Measurements from ENCODE around the gene KRTAP20-2. TPM values are rescaled to one million over a fixed set of nuclear protein-coding genes. Genes with fewer than 3 reads are reported as not detected.

Gene KRTAP20-2
- total and polyA plus RNA-seq, 10 of the 15 experiments (the other 5 are each of a cell fraction or from before 2014, with no cell fraction given) = not detected

- in situ Hi-C loops (cut with MboI) (no loop called here), intact Hi-C loops (cut with micrococcal nuclease; ENCODE audit: unreplicated experiment) (no loop called here)
- SMC1A ChIA-PET (ENCODE audit: uncharacterized antibody, unreplicated experiment) = interaction anchor here (0.9 to 1.3 kb wide), 2 partner anchors 13 to 130 kb away, joined by 3 to 4 read pairs; no protein-coding TSS in a partner anchor
- TF ChIP-seq SP1 (IDR thresholded peaks at IDR 0.05; ENCODE audit: low read depth, low read length) (no peak), TCF3 (IDR thresholded peaks at IDR 0.05; ENCODE audit: borderline replicate concordance, insufficient read depth, low read depth, low read length) (no peak), ATF7 (IDR thresholded peaks at IDR 0.05; ENCODE audit: low read depth) (no peak), ETV6 (conservative IDR thresholded peaks at IDR 0.05 in 1 of 2, IDR thresholded peaks at IDR 0.05 in 1 of 2; ENCODE audit: borderline replicate concordance in 1 of 2, low read depth in 1 of 2) (no peak), RCOR1 (conservative IDR thresholded peaks at IDR 0.05; ENCODE audit: low read depth, low read length) (no peak), RELA (IDR thresholded peaks at IDR 0.05; ENCODE audit: borderline replicate concordance, partially characterized antibody) (no peak)
- H3K36me3 ChIP-seq (ENCODE audit: control insufficient read depth in 2 of 2, insufficient read depth in 2 of 2, low read length in 1 of 2) = no peaks in the 10 kb centered on the region
- RAD21 ChIA-PET (ENCODE audit: unreplicated experiment) = no interaction called here
- no peak within 1 kb of the TSS for H2AFZ ChIP-seq (ENCODE audit: control insufficient read depth, low read depth, low read length)
- POLR2A ChIA-PET = no interaction called here
- H4K20me1 ChIP-seq (ENCODE audit: control insufficient read depth, insufficient read depth) = no peaks in the 10 kb centered on the region
- H3K27me3 ChIP-seq (replicated peaks in 1 of 2; ENCODE audit: control insufficient read depth in 2 of 2, insufficient read depth in 2 of 2, low read length in 1 of 2) = no peaks in the 10 kb centered on the region
- H3K9ac ChIP-seq (ENCODE audit: control insufficient read depth, insufficient read depth, low read length) = no peak within 1 kb of the TSS
- FAIRE-seq (no peak), ATAC-seq (no peak), DNase-seq (ENCODE audit: low read depth, low spot score) (no peak)
- CTCF ChIA-PET = no interaction called here
- H3K4me1 ChIP-seq (ENCODE audit: control insufficient read depth, insufficient read depth, low read length) = no peaks in the 10 kb centered on the region
- H3K4me3 ChIP-seq = no peak within 1 kb of the TSS
- H3K9me3 ChIP-seq (replicated peaks; ENCODE audit: control insufficient read depth, insufficient read depth, low read length) = no peaks in the 10 kb centered on the region
- no peak within 1 kb of the TSS for H3K27ac ChIP-seq (ENCODE audit: control insufficient read depth, insufficient read depth)
- H3K4me2 ChIP-seq (ENCODE audit: control insufficient read depth, insufficient read depth) = no peak within 1 kb of the TSS
- no peaks in the 10 kb centered on the region for H3K79me2 ChIP-seq (ENCODE audit: control insufficient read depth, insufficient read depth, low read length)
- no TSS peak for BruUV-seq (replicated peaks)
These were observed 44.7 kb upstream of the KRTAP20-2 start, which contains the start of gene KRTAP22-2 for GRCh38 chr21:30590297-30590696. TSS of gene KRTAP22-2 (minus strand) at chr21:30590397.

GRCh38 chr21:30592140-30592539 is 42.9 kb upstream of the KRTAP20-2 start, which contains the start of gene KRTAP6-3:
TSS of gene KRTAP6-3 (plus strand) at chr21:30592440. CDS start at chr21:30592446, 6 bp downstream.
- no peak within 1 kb of the TSS for H3K9ac ChIP-seq (ENCODE audit: control insufficient read depth, insufficient read depth, low read length)
- TF ChIP-seq, protein P1, sequence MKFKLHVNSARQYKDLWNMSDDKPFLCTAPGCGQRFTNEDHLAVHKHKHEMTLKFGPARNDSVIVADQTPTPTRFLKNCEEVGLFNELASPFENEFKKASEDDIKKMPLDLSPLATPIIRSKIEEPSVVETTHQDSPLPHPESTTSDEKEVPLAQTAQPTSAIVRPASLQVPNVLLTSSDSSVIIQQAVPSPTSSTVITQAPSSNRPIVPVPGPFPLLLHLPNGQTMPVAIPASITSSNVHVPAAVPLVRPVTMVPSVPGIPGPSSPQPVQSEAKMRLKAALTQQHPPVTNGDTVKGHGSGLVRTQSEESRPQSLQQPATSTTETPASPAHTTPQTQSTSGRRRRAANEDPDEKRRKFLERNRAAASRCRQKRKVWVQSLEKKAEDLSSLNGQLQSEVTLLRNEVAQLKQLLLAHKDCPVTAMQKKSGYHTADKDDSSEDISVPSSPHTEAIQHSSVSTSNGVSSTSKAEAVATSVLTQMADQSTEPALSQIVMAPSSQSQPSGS (IDR thresholded peaks at IDR 0.05; ENCODE audit: low read length) = no peak
- TF ChIP-seq SIN3A (IDR thresholded peaks at IDR 0.05; ENCODE audit: low read depth, low read length) (no peak), TCF7 (IDR thresholded peaks at IDR 0.05; ENCODE audit: borderline replicate concordance) (no peak), YY1 (IDR thresholded peaks at IDR 0.05; ENCODE audit: low read depth, low read length) (no peak), ZBTB40 (IDR thresholded peaks at IDR 0.05; ENCODE audit: borderline replicate concordance) (no peak), TAF1 (IDR thresholded peaks at IDR 0.05; ENCODE audit: borderline replicate concordance, low read depth, low read length) (no peak)
- BruUV-seq (replicated peaks) = no TSS peak
- ChIA-PET RAD21 (ENCODE audit: unreplicated experiment) (no interaction called here), POLR2A (no interaction called here), SMC1A (ENCODE audit: uncharacterized antibody, unreplicated experiment) (no interaction called here), CTCF (no interaction called here)
- no peaks in the 10 kb centered on the region for H3K27me3 ChIP-seq (replicated peaks in 1 of 2; ENCODE audit: control insufficient read depth in 2 of 2, insufficient read depth in 2 of 2, low read length in 1 of 2)
- 20% methylated on average over 4 of the region's 4 CpGs for WGBS (ENCODE audit: insufficient coverage, insufficient replicate concordance, low lambda C conversion rate, missing lambda C conversion rate)
- no peaks in the 10 kb centered on the region for H3K9me3 ChIP-seq (replicated peaks; ENCODE audit: control insufficient read depth, insufficient read depth, low read length)
- H3K27ac ChIP-seq (ENCODE audit: control insufficient read depth, insufficient read depth) = no peak within 1 kb of the TSS
- ATAC-seq = no peak
- no peaks in the 10 kb centered on the region for H3K36me3 ChIP-seq (ENCODE audit: control insufficient read depth in 2 of 2, insufficient read depth in 2 of 2, low read length in 1 of 2)
- no peaks in the 10 kb centered on the region for H3K79me2 ChIP-seq (ENCODE audit: control insufficient read depth, insufficient read depth, low read length)
- no peak within 1 kb of the TSS for H3K4me3 ChIP-seq
- in situ Hi-C loops (cut with MboI) = no loop called here
- H3K4me1 ChIP-seq (ENCODE audit: control insufficient read depth, insufficient read depth, low read length) = no peaks in the 10 kb centered on the region
- no peak for FAIRE-seq
- no peak for DNase-seq (ENCODE audit: low read depth, low spot score)
- intact Hi-C loops (cut with micrococcal nuclease; ENCODE audit: unreplicated experiment) = no loop called here
- no peaks in the 10 kb centered on the region for H4K20me1 ChIP-seq (ENCODE audit: control insufficient read depth, insufficient read depth)
- no peak within 1 kb of the TSS for H2AFZ ChIP-seq (ENCODE audit: control insufficient read depth, low read depth, low read length)
- H3K4me2 ChIP-seq (ENCODE audit: control insufficient read depth, insufficient read depth) = no peak within 1 kb of the TSS
